Hematopoietic multipotent progenitor cell treated with erythropoietin and hydrocortisone succinate and interleukin-3 and kit ligand, for 8 days (in vitro differentiated cells): ENCODE results near the gene GAL3ST2.
A peak's percentile ranks its signal among the peaks of the same experiment; 100 is the strongest.
"Not testable (repeated sequence)": the region's sequence is repeated elsewhere in the genome, so short reads cannot be mapped to it uniquely, and the experiment has no call there.

Source experiments
- DNase-seq: peaks from one replicate; pipeline ENCODE4 v3.0.0-alpha.2; 2015

The GAL3ST2 gene

DNA sequence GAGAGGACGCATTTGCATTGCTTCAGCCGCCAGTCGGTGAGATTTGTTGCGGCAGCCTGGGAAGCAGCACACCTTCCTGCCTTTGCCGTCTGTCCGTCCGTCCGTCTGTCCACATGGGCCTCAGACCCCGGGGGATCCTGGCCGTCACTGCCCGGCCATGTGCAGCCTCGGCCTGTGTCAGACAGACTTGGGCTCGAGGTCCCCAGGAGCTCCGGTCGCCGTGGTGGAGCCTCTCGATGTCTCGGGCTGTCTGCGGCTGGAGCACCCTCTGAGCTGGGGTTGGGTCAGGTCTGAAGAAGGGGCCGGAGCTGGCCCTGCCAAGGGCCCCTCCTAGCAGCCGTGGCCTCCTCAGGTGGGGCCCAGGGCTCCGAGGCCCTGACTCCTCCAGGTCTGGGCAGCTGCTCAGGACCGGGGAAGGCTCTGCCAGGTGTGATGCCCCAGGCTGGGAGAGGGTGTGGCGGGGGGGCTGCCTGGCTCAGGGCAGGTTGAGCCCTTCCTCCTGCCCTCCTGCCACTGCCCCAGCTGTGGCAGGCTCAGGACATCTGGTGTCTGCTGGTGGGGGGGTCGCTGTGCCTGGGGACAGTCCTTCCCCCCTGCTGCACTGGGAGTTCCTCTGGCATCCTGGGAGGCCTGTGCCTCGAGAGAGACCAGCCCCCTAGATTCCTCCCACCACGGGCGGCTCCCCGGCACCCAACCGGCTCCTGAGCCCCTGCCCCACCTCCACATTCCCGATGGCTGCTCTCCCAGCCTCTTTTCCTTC lies 44.2 kb downstream of the GAL3ST2 start:
- DNase-seq: no peak

DNA sequence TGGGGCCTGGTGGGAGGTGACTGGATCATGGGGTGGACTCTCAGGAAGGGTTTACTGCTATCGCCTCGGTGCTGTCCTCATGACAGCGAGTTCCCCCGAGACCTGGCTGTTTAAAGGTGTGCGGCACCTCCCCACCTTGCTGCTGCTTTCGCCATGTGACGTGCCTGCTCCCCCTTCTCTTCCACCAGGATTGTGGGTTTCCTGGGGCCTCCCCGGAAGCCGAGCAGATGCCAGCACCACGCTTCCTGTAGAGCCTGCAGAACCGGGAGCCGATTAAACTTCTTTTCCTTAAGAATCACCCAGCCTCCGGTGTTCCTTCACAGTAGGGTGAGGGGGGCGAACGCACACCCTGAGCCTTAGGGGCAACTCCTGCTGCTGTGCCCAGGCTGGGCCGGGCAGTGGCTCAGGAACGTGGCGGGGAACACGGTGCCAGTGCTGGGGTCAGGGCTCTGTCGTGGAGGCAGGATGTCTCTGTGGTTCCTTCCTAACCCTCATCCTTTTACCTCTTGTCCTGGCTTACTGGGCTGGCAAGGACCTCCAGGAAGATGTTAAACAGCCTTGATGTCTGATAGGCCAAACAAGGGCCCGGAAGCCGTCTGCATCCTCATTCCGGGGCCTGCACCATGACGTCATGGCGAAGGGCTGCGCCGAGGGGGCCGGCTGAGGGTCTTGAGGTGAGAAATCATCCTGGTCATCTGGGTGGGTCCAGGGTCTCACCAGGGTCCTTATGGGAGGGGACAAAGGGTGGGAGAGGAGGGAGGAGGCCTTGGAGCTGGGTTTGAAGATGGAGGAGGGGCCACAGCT lies 45.0 kb downstream of the GAL3ST2 start:
- DNase-seq: no peak

DNA sequence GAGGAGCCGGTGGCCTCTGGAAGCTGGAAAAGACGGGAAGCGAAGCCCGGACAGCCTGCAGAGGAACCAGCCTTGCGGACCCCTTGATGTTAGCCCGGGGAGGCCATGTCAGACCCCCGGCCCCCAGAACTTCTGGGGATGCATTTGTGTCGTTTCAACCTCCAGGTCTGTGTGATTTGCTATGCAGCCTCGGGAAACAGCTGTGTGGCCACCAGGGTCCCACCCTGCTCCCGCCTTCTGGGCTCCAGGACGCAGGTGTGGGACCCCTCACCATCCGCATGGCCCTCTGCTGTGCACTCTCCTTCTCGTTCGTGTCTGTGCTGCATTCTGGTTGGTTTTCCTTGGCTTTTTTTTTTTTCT lies 45.6 kb downstream of the GAL3ST2 start:
- no peak for DNase-seq

DNA sequence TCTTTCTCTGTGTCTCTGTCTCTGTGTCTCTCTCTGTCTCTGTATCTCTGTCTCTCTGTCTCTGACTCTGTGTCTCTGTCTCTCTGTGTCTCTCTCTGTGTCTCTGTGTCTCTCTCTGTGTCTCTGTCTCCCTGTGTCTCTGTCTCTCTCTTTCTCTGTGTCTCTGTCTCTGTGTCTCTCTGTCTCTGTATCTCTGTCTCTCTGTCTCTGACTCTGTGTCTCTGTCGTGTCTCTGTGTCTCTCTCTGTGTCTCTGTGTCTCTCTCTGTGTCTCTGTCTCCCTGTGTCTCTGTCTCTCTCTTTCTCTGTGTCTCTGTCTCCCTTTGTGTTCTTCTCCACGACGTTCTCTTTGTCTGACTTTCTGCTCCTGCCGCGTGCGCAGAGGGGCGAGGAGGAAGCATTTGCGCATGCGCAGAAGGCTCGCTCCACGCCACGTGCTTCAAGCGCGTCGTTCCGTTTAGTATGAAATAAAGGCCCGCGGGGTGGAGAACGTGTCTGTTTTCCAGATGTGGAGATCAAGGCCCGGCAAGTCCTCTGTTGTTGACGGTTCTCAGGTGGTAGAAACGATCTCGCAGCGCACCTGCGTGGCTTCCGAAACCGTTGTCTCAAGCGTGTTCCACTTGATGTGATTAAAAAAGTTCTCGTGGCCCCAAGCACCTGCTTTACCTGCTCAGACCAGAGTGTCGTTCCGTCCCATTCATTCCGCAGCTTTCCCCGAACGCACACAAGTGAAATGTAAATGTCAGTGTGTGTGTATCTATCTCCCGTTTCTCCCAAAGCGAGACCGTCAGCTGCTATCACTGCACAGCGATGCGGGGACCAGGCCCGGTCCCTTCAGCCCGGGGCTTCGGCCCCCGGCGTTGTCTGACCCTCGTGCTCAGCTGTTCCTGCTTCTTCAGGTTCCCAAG lies 47.2 kb downstream of the GAL3ST2 start:
- DNase-seq: not testable (repeated sequence)

DNA sequence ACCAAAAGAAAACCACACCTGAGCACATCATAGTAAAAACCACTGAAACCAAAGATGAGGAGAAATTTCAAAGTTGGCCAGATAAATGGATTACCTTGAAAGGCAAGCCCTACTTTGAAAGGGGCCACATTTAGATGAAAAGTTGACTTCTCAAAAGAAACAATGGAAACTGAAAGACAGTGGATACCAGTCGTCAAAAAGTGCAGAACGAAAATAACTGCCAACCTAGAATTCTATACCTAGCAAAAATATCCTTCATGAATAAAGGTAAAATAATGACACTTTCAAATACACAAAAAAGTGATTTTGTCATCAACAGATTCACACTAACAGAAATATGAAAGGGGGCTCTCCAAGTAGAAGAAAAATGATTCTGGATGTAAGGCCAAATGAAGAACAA lies 50.8 kb downstream of the GAL3ST2 start:
- DNase-seq: no peak

DNA sequence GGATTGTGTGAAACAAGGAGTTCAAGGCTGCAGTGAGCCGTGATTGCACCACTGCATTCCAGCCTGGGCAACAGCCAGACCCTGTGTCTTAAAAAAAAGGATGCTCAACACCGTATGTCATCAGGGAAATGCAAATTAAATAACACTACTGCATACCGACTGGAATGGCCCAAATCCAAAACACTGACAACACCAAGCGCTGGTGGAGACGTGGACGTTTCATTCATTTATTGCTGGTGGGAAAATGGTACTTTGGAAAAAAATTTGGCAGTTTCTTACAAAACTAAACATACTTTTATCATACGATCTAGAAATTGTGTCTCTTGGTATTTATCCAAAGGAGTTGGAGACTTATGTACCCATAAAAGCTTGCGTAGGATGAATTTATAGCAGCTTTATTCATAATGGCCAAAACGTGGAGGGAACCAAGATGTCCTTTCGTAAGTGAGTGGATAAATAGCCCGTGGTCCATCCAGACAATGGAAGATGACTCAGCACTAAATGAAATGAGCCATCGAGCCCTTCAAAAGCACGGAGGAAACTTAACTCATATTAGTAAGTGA lies 56.6 kb downstream of the GAL3ST2 start:
- DNase-seq: no peak

DNA sequence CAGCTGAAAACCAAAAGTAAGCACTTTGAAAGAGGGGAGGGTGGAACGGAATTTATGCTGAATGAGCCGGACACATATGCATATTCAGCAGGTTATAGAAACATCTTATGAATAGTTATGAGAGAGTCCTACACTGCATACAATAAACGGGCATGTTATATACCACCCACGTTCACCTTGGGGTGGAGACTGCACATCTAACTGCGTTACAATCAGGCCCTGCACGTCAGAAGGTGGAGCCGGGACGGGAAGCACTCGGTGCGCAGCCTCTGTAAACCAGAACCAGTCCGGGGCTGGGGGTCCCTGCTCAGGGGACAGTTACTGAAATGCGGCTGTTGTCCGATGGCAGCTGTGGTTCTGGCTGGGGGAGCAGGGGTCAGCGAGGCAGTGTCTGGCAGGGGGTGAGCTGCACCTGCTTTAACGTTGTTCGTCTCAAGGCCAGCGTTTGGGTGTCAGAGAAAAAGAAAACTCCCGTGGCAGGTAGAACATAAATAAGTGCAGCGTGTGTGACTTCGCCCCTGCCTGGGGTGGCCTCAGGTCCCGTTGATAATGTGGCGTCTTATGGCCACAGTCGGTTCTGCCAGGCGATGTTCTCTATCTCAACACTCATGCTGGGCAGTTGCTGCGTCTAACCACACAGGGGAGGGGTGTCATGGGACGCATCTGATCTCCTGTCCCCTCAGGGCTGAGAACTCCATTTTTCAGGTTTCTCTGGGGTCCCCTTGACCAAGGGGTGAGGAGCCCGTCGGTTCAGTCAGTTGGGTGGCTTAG lies 57.3 kb downstream of the GAL3ST2 start:
- DNase-seq: not testable (repeated sequence)

DNA sequence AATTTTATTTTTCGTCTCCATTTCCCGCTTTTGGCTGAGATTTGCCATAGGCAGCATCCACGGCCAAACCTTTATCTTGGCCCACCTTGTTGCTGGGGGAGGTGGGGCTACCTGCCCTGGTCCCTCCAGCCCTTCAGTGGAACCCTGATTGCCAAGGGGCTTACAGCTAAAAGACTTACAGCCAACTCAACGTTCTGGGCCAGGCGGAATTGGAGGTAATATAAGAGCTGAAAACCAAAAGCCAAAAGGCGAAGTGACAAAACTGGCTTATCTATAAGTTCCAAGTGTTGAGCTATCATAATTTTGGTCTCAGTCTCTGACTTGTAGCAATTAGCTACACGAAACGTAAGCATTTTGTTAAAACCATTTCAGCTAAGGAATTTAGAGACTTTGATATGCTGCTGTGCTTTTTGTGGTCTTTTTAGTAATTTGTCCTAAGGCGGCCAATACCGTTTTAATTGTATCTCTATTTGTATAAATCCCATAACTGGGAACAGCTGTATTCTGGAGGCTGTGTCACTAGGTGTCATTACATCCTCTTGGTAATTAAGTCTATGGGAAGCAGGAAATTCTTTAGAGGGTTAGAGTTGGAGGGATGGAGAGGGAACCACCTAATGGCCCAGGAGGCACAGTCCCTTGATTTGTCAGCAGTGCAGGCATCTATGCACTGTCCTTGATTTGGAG lies 58.0 kb downstream of the GAL3ST2 start:
- DNase-seq: no peak

DNA sequence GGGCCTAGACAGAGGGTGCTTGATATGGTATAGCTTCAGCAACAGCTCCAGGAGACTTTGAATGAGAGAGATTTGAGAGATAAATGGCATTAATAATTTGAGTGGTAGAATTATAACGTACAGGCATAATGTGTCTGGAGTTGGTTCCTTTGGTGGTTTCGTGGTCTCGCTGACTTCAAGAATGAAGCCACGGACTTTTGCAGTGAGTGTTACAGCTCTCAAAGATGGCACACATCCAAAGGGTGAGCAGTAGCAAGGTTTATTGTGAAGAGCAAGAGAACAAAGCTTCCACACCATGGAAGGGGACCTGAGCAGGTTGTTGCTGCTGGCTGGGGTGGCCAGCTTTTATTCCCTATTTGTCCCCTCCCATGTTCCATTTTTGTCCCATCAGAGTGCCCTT lies 59.0 kb downstream of the GAL3ST2 start:
- no peak for DNase-seq

DNA sequence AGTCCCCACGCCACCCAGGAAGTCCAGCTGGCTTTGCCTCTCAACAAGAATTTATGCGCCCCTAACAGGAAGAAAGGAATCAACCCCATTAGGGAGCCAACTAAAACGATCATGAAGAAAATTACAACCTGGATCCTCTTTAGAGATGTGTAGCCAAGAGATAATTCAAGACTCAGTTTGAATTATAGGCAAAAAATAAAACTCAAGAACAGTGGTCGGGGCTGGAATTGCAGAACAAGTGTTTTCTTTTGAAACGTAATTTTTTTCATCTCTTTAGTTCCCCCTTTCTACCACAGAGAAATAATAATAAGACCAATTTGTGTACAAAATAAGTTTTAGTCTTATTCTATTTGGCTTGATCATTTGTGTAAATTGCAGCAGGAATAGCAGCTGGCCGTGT lies 59.7 kb downstream of the GAL3ST2 start:
- no peak for DNase-seq

DNA sequence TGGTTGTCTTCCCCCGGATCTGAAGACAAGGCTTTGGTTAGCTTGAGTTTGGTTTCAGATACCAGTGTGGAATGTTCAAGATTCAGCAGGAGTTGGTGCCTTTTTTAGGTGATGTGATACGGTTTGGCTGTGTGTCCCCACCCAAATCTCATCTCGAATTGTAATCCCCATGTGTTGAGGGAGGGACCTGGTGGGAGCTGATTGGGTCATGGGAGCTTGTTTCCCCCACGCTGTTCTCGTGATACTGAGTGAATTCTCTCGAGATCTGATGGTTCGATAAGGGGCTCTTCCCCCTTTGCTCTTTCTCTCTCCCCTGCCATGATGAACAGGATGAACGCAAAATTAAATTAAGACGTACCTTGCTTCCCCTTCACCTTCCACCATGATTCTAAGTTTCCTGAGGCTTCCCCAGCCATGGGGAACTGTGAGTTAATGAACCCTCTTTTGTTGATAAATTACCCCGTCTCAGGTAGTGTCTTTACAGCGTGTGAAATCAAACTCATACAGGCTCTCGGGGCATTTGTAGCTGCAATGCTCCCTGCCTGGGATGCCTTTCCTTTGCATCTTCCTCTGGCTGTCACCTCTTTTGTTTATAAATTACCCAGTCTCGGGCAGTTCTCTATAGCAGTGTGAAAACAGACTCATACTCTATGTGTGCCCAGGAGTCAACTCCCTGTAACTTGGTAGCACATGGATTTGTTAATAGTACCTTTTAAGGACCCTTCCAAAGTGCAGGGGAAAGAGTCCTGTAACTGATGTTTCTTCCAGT lies 60.8 kb downstream of the GAL3ST2 start:
- no peak for DNase-seq

DNA sequence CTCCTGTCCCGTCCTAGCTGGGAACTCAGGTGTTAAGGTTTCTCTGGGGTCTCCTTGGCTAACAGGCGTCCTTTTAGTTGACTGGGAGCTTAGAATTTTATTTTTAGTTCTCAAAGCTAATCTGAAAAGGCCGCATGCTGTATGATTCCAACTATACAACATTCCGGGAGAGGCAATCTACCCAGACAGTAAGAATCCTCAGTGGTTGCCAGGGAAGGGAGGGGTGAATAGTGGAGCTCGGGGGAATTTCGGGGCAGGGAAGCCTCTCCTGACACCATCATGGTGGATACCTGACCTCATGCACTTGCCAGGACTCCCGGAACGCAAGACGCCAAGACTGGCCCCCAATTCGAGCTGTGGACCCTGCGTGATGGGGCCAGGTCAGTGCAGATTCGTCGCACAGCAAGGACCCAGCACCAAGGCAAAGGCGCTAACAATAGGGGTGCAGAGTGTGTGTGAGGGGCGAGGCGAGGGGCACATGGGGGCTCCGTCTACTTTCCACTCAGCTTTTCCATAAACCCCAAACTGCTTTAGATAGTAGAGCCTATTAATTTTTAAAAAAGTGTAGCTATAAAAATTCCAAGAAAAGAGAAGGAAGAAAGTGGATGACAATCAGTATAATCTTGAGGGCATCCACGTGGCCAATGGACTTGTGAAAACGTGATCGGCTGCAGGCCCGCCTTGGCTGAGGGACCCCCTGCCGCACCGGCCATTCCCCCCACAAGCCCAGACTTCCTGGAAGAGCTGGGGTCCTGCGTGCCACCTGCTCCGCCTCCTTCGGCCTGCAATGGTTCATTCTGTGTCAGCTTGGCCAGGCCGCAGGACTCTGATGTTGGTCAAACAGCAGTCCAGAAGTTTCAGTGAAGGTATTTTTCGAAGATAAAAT lies 64.8 kb downstream of the GAL3ST2 start:
- no peak for DNase-seq

DNA sequence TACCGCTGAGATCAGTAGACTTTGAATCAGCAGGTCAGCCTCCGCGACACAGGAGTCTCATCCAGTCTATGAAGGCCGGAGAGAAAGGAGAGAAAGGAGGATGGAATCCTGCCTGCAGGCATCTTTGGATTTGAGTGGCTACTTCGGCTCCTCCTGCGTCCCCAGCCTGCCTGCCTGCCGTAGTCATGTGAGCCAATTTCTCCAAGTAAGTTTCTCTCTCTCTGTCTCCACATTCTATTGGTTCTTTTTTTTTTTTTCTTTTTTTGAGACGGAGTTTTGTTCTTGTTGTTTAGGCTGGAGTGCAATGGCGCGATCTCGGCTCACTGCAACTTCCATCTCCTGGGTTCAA lies 65.4 kb downstream of the GAL3ST2 start:
- no peak for DNase-seq

DNA sequence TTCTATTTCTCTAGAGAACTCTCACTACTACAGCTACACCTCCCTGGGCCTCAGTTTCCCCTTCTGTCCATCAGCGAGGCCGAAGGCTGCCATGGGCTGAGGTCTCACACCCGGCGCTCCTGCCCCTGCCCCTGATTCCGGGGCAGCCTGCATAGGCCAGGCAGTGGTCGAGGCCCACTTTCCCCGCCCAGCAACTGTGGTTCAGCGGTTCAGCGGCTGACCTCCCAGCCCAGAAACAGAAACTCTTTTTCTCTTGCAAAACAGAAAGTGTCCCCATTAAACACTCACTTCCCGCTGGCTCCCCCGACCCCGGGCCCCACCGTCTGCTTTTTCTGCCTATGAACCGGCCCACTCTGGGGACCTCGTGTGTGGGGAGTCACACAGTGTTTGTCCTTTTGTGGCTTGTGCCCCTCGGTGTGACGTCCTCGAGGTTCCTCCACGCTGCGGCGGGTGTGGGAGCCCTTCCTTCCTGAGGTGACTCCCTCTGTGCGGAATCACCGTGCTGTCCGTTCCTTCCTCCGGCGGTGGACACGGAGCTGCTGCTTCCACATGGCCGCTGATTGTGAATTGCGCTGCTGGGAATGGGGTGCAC lies 66.1 kb downstream of the GAL3ST2 start:
- peak; percentile 7 for DNase-seq

DNA sequence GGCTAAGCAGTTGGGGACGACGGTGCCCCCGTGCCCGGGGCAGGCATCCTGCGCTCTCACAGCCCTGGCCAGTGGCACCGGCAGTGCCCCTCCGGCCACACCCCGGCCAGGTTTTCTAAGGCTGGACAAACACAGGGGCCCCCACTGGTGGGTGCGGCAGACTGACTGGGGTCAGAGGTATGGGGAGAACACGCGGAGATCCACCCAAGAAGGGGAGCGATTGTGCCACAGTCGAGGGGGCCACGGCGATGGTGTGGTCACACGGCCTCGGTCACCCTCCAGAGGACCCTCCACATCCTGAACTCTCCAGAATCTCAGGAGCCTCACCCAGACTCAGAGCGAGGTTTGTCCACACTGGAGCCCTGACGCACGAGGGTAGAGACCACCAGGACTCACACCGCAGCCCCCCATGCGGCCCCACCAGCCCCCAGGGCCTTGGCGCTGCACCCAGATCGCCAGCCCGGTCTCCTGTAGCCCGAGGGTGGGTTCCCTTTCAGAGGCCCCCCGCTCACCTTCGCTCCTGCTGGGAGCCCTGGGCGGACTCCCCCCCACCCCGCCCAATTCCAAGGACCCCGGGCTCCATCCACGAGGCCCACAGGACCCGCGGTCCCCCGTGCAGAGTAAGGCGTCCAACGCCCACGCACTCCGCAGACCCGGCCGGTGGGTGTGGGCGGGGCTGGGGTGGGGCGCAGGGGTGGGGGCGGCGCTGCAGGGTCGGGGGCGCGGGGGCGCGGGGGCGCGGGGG lies 66.9 kb downstream of the GAL3ST2 start:
- no peak for DNase-seq

DNA sequence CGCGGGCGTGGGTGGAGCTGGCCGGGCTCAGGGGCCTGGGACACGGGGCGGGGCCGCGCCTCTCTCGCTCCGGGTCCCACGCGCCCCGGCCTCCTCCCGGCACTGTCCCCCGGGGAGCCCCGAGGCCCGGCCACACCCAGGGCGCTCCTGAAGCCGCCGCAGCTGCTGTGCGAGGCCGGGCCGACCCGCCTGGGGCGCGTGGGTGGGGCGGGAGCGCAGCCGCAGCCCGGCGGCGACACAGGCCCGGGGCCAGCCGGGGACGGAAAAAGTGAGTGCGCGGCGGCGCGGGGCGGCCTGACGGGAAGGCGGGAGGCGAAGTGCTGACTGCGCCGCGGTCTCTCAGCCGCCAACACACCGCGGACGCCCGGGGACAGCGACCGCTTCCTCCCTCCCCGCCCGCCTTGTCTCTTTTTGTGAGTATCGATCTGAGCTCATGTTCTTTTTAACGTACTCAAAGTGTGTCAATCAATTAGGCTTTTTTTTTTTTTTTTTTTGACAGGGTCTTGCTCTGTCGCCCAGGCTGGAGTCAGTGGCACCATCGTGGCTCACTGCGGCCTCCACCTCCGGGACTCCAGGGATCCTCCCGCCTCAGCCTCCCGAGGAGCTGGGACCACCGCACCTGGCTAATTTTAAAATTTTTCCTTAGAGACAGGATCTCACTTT lies 67.6 kb downstream of the GAL3ST2 start:
- DNase-seq: peak; percentile 66

DNA sequence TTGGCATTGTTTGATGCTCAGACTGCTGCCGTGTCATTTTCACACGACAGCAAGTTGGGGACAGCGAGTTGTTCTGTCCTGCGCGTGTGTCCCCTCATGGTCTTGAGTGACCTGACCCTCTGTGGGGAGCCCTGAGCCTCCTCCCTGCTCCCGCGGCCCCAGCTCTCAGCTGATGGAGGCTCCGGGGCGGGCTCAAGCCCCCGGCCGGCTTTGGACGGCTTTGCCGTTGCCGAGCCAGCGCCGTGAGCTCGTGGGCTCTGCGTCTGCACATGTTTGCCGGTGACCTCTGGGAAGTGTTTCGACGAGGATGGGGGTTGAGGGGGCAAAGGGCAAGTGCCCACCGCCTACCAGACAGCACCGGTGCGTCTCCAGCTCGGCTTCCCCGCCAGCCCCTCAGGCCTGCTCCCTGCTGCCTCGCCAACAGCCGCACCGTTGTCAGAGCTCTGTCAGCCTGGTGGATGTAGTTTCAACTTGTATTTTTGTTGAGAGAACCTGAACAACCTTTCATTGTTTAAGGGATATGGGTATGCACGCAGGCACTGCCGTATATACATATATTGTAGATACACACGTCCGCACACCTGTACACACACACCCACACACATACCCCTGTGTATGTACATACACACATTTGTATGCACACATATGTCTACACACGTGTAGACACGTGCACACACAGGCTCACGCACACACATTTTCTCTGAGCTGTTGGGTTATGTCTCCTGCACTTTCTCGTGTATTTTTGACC lies 68.4 kb downstream of the GAL3ST2 start:
- no peak for DNase-seq
